RPMI7951 (cell line): ENCODE results near the gene SERTAD2. TPM values are rescaled to one million over a fixed set of nuclear protein-coding genes. Genes with fewer than 3 reads are reported as not detected.
A peak's percentile ranks its signal among the peaks of the same experiment; 100 is the strongest.

ENCODE experiments used
- DNase-seq: peaks from one replicate; pipeline ENCODE4 v3.0.0-alpha.2; 2012; ENCODE audit warnings: low read depth
- total RNA-seq: library from RNA; depleted of rRNA; stranded (reverse); fragments of >200 nt; shearing (Covaris generic); gene quantifications from 2 replicates; pipeline ENCODE4 v1.2.3, GENCODE V29; 2014

SERTAD2 gene
- total RNA-seq, 1 experiment from 2014 or later = 5.0 TPM

DNA sequence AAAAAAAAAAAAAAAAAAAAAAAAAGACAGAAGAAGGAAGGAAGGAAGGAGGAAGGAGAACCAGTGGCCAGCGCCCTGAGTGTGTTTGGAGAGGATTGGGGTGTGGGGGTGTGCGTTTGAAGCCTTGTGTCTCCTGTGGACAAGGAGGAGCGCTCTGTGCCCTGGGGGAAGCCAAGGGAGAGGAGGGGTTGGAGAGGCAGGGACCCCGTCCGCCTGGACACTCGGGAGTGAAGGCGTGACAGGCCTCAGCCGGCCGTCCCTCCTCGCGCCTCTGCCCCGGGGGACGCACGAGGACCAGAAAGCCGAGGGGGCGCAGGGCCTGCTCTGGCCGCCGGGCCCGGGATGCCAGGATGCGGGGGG lies 44.9 kb downstream of the SERTAD2 start:
- no peak for DNase-seq

DNA sequence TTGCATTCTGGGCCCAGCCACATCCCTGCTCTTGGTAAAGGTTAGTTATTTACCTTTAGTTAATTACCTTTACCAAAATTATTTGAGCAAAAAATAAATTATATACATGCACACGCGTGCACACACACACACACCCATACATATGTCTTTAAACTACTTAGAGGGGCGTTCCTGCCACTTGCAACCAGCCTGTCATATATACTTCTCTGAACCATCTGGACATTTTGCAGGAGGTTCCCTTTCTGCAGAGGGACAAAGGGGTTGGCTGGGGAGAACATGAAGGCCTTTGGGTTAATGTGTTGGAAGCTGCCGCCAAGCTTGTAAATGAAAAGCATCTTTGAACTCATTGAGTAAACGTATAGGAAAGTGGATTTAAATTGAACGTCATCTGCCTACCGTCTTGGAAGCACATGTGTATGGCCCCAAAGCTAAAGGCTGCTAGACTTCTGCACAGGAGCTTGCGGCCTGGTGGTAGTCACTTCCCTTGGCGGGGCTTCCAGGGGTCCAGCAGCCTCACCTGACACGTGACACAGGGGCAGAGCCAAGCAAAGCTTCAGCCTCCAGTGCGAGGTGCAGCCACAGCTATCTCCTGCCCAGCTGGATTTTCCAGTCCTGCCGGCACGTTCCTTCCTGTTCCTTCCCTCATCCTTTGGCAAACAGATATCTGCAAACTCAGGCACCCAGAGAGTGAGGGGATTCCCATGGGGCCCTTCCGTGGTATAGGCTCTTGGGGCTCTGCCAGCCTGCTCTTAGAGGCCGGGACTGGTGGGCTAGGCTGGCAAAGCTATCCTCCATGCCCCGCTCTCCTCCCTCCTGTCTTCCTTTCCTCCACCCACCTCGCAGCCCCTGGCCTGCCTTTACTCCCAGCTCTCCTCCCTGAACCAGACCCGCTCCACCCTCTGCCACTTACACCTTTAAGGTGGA lies 46.1 kb downstream of the SERTAD2 start:
- DNase-seq = no peak

DNA sequence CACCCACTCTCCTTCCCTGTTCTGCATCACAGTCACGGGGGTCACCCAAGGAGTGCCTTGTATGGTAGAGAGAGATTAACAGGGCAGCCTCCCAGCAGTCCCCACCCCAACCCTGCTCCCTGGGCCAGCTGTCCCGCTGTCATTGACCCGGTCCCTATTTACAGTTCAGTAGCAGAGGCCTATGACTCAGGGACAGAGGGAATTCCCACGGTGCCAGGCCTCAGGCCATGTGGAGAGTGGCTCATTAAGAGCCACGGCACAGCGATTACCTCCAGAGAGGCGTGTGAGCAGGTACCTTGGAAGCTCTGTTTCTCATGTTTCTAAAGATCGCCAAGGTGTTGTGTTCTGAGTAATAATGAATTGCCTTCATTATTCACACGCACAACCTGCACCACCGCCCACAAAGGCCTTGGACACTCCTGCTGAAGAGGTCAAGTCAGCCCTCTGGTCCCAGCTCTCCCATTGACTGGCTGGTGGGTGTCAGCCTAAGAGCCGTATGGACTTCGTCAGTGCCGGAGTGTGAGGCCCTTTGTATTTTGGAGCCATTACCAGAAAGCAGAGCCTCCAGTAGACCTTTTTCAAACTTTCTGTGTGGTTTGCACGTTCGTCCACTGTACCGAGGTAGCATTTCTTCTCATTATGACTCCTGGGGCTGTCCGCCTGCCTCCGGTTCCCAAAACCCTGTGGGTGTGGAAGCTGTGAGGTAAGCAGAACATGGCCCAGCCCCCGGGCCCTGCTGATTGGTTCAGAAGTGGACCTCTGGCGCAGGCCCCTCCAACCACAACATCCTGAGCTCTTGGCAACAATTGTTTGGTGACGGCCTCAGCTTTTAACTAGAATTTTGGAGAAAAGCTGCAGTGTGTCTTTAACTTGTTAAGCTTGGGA lies 47.0 kb downstream of the SERTAD2 start:
- no peak for DNase-seq

DNA sequence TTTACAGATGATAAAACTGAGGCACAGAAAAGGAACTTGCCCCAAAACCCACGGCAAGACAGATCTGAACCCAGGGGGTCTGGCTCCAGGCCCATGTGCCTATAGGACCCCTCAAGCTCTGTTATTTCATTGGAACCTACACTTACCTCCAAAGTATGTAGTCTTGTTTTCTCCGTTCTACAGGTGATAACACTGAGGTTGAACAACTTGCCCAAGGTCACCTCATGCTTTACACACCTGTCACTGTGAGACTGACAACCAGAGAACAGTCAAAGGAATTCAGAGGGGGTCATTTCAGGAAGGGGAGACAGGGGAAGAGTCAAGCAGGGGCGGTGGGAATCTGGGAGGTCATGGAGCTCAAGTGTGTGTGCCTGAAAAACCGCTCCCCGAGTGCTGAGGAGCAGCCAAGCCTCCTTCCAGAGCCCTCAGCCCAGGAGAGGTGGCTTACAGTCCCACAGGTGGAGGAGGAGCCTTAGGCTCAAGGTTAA lies 47.7 kb downstream of the SERTAD2 start:
- DNase-seq = no peak

DNA sequence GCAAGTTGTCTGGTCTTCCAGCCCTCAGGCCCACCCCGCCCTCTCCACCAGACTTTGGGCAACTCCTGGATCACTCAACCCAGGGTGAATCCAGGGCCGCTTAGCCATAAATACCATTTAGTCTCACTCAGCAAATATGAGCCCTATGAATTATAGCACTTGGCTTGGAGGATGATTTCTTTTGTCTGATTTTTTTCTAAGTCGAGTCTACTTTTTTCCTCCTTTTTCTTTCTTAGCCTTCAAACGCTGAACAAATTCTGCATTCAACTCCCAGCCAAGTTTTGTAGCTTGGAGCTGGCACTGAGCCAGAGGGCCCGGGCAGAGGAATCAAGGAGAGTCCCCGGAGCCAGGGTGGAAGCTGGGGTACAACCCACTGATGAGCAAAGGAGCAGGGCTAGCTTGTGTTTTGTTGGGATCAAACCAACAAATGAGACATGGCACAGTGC lies 48.7 kb downstream of the SERTAD2 start:
- peak; percentile 25 for DNase-seq

DNA sequence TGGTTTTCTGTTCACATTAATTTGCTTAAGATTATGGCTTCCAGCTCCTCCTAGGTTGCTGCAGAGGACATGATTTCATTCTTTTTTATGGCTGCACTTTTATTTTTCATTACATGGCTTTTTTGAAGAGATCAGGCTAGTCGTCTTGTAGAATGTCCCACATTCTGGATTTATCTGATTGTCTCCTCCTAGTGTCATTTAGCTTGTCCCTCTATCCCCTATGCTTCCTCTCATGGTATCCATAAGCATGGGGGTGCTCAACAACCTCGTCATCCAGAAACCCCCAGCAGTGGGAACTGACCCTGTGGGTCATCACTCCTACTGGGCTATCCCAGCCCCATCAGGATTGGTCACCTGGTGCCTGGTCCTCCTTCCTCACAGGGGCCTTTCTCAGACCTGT lies 49.6 kb downstream of the SERTAD2 start:
- DNase-seq = no peak

DNA sequence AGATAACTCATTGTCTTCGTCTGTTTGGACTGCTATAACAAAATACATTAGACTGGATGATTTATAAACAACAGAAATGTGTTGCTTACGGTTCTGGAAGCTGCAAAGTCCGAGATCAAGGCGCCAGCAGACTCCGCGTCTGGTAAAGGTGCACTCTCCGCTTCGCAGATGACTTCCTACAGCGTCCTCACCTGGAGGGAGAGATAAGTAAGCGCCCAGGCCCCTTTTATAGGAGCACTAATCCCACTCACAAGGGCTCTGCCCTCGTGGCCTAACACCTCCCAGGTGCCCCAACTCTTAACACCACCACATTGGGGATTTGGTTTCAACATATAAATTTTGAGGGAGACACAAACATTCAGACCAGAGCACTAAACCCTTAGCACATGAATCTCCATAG lies 51.3 kb downstream of the SERTAD2 start:
- no peak for DNase-seq

DNA sequence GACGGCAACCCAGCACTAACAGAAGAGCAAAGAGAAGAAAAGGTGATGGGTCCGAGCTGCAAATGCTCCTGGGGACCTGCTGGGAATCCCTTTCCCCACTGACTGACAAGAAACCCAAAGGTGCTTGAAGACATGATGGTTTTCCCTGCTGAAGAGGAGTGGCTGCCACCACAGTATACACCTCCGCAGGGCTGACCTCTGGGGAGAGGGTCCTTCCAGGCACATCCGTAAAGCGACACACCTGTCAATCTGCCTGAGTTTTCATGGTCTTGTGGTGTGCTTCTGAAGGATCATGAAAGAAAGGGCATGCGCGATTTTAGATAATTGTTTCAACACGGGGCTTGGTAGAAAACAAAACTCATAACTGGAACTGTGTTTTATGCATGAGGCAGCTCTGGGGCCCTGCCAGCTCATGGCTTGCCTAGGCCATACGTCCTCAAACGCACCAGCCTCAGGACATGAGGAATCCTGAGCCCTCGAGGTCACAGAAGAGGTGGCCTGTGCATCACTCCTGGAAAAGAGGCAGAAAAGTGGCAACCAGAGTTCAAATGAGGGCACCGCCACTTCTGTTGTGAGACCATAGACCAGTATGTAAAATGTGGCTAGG lies 51.8 kb downstream of the SERTAD2 start:
- no peak for DNase-seq

DNA sequence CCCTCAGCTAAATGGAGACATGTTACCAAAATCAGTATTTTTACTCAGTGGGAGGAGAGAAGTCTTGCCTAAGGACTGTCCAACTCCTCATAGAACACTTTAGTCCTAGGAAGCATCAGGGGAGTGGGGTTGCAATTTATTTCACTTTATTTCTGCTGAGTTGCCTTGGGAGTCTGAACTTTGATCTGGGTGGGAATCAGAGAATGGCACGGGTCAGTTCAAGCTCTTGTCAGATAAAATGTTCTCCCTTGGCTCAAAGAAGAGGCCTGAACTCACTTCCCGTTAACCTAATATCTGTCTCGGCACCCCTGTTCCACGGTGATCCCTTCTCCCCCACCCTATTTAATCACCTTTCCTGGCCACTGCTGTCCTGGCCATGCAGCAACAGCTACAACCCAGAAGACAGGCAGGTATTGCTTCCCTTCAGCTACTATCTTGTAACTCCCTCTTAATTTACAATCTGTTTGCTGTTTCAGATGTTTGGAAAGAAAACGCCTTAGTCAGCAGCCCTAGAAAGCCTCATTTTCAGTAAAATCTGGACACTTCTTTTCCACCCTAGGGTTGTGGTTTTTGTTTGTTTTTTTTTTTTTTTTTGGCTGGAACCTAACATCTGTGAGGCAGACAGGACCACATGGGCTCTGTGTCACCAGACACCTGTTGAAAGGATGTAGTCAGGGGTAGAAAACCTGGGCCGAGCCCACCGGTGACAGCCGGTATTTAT lies 52.5 kb downstream of the SERTAD2 start:
- DNase-seq = no peak

DNA sequence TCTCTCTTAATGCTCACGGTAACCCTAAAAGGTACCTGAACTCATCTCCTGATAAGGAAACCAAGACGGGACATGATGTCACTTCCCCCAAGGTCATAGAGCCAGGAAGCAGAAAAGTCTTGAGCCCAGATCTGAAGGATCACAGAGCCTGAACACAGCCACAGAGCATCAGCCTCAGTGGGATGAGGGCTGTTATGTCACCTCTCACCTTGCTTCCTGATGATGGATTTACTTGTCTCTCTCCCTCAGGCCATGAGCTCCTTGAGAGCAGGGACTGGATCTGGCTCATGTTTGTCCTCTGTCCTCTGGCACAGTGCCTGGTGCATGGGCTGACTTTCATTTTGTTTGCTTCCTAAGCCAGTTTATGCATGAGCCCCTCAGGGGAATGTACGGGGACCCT lies 54.2 kb downstream of the SERTAD2 start:
- DNase-seq = no peak

DNA sequence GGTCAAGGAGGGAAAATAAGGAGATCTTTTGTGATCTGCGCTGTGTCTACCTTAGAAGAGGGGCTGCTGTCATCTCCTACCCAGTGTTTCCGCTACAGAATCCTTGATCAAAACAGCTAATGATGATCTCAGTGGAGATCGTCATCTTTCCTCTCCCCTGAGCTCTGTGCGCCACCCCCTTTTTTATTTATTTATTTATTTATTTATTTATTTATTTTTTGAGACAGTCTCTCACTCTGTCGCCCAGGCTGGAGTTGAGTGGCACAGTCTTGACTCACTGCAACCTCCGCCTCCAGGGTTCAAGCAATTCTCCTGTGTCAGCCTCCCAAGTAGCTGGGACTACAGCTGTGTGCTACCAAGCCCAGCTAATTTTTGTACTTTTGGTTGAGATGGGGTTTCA lies 55.5 kb downstream of the SERTAD2 start:
- no peak for DNase-seq

DNA sequence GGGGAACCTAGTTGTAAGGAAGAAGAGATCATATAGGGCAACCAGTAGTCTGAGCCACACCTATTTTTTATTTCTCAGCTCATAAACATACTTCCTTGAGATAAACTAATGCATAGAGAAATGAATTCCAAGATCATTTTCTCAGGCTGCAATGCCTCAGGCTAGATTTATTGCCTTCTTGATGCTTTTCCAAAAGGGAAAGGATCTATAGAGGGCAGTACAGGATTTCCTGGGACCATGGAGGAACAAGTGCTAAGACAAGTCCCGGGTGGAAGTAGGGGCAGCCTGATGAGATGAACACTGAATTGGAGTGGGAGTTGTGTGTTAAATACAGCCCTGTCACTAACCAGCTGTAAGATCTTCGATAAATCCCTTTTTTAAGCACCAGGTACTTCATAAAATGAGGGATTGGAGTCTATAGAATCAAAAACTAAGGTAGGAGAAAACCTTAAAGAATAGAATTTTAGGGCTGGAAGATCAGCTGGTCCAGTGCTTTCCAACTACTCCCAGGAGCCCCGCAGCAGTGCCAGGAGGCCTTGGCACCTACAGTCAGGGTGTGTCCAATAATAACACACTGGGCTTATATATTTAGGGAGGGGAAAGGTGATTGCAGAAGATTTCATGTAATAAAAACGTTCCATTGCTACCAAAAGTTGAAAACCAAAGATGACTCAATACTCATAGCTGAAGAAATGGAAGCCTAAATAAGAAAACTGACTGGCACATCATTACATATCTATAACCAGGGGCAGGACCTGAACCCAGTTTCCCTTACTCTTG lies 58.1 kb downstream of the SERTAD2 start:
- peak; percentile 30 for DNase-seq

DNA sequence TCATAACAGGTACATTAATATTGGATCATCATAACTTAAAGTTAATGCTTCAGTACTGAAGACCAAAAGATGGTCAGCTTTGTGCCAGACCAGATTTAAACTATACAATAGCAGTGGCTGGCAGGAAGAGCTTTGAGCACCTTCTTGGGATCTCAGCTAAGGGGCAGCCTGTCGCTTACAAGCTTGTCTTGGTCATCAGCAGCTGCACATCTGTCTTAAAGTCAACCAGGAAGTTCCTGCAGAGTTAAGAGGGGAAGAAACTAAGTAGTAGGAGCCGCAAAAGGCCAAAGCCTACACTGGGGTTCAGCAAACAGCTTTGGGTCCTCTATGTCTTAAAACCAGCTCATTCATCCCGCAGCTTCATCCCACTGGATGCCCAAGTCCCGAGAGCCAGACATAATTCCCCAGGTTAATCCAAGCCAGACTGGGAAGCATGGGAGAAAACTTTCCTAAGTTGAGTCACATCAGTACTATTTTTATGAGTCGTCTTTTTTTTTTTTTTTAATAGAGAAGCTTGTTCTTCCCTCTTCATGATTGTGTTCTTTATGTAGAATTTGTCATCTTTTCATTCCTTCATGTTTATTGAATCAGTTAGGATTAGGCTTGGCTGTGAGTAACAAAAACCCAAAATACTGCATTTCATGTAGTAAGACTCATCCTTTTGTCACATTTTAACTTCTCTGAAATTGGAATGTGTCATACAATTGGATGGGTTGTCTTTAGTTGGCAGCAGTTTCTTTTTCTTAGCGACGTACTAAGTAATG lies 59.3 kb downstream of the SERTAD2 start:
- DNase-seq = peak; percentile 37

DNA sequence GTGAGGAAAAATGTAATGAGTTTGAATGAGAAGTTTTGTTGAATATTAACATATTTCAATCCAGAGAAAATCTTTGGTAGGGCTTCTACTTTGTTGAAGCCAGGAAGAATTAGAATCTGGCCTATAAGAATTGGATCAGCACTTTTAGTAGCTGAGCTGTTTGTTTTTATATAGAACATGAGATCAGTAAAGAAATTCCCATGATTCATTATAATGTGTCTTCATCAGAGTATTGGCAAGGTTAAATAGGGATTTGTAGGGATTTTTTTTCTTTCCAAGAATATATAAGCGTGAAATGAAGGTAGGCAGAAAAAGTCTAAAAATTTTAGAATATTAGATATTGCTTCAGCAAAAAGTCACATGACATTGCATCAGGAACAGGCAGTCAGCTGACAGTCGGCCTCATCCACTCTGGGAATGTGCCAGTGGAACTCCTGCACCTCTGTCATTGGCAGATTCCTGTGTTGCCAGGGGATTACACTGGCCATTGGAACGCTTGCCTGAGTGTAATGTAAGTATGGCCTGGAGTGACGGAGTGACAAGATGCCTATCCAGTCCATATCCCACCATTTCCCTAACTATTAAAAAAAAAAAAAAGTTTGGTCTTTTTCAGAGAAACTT lies 60.6 kb downstream of the SERTAD2 start:
- DNase-seq = no peak

DNA sequence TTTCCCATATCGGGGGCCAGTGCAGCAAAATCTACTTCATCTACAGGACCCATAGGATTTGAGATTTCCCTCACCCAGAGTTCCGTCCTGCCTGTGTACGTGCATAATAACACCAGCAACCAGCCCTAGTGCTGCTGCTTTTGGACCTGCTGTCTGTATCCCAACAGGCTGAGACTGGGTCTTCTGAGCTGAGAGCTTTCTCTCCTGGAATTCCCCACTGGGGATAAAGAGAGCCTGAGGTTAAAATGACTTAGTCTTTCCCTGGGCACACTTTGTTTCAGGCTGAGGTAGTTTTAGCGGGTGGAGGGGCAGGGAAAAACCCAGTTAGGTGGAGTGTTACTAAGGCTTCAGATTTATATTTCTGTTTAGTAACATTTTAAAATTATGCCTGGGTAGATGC lies 62.5 kb downstream of the SERTAD2 start:
- no peak for DNase-seq

DNA sequence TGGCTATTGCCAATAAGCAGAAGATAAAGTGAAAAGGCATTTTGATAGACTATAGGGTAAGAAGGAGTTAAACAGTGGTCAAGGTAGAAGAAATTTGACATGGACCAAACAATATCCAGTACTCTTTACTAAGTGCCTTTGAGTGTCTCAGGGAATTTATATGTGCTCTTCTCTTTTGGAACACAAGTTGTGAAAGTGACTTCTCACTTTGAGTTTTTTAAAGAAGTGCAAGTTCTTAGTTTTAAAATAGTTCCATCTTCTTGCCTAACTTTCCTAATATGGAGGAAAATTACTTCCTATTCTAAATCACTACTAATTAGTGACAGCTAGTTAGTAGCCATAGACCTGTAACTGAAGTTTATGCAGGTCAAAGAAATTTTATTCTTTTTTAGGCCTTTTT lies 66.2 kb downstream of the SERTAD2 start:
- no peak for DNase-seq

DNA sequence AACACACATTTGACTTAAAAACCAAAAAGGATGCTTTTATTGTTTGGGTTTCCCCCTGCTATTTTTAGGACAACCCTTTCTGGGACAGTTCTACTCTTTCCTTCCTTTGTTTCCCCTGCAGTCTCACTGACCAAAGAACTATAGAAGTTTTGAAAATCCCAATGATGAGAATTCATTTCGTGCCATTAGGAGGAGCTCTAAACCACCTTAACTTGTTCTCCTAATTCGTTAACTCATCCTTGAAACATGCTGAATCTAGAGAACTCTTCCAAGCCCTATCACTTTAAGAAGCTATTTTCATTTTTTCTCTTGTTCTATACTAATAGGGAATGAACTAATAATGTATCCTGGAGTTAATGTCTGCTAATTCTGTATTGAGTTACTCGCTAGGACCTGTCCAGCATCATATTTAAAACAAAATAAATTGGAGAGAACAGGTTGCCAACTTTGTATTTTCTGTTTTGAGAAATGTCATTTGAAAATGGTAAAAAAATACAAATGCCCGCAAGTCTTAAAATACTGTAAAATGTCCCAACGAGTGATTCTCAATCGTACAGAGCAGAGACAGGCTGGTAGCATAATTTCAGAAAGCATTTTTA lies 66.7 kb downstream of the SERTAD2 start:
- peak; percentile 59 for DNase-seq

DNA sequence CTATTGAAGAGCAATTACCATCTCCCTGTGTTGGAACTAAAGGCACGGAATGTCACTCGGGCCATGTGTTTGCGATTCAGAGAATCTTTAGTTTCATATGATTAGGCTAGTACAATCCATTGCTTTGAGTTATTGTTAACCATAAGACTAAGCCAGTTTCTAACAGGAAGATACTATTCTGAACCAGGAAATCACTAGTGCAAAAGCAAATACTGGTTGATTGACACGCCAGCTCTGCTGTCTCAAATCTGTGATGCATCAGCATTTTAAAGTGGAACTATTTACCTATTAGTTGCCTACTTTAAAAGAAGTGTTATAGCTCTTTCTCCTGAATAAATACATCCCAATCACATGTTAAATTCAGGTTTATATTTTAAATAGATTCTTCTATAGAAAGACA lies 67.7 kb downstream of the SERTAD2 start:
- DNase-seq = no peak

DNA sequence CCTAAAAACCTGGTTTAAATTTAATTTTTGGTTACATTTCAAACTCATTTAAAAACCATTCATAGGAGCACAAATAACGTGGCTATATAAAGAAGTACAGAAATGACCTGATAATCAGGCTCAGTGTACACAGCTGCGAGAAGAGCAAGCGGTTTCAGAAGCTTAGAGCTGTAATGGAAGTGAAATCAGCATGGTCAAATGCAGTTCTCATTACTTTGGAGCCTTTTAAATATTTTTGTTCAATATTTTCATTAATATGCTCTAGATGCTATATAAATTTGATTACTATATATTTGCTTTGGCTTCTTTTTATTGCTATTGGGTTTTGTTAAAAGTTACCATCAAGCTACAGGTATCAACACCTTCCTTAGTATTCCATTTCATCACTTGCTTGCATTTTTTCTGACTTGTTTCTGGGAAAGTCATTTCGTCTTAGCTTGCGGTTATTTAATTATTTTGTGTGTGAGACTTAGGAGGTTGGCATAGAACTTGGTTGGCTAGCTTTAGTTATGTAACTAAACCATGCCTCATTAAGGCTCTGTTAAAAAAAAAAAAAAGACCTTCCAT lies 70.9 kb downstream of the SERTAD2 start:
- DNase-seq = no peak
